ENCODE measurements around the gene ANGPTL4.
"Not testable (repeated sequence)": the region's sequence is repeated elsewhere in the genome, so short reads cannot be mapped to it uniquely, and the experiment has no call there.

The ANGPTL4 gene, protein sequence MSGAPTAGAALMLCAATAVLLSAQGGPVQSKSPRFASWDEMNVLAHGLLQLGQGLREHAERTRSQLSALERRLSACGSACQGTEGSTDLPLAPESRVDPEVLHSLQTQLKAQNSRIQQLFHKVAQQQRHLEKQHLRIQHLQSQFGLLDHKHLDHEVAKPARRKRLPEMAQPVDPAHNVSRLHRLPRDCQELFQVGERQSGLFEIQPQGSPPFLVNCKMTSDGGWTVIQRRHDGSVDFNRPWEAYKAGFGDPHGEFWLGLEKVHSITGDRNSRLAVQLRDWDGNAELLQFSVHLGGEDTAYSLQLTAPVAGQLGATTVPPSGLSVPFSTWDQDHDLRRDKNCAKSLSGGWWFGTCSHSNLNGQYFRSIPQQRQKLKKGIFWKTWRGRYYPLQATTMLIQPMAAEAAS

GRCh38 chr19:8363803-8364771, at the start of gene ANGPTL4:
Gene ANGPTL4 (plus strand): TSS chr19:8364155. CDS start chr19:8364322, 167 bp downstream.
- in situ Hi-C loops (cut with MboI; ENCODE audit: low sequenced_read_pairs): no loop called here

GRCh38 chr19:8314981-8315640, 48.8 kb upstream of the ANGPTL4 start:
- in situ Hi-C loops (cut with MboI; ENCODE audit: low sequenced_read_pairs): not testable (repeated sequence)

DNA sequence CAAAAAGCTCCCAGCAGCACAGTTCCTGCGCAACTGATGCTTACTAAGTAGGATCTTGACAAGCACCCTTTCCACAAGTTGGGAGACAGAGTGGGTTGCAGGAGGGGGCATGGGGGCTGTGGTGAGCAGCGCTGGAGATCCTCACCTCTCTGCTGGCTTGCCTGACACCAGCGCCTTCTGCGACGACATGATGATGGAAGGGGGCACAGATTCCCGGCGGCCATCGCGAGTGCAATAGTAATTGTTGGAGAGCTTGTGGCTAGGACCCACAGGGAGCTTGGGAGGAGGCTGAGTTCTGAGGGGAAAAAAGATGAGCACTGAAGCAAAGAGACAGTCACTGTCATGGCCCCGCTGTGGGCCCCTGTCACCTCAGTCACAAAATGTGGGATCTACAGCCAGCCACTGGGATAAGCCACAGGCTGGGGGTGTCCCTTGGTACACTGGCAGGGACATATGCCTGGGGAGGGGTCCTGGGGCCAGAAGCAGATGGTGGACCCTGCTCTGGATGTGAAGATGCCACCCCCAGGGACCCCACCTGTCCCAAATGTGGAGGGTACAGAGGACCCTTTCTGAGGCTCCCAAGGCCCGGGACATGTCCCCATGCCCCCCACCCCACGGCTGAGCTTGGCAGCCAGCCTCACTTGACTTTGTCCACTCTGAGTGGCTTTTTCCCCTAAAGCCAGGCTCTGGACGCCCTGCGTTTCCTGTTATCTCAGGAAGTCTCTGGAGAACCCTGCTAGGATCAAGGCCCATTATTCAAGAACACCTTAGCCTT, 47.4 kb upstream of the ANGPTL4 start:
- in situ Hi-C loops (cut with MboI; ENCODE audit: low sequenced_read_pairs): no loop called here

DNA sequence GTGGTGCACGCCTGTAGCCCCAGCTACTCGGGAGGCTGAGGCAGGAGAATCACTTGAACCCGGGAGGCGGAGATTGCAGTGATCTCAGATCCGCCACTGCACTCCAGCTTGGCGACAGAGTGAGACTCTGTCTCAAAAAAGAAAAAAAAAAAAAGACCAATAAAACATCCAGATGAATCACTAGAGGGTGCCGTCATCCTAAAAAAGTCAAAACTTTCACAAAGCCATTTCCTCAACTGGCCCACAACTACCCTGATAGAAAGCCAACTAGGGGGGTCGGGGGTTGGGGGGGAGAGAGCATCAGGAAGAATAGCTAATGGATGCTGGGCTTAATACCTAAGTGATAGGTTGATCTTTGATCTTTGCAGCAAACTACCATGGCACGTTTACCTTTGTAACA, 45.1 kb upstream of the ANGPTL4 start:
- in situ Hi-C loops (cut with MboI; ENCODE audit: low sequenced_read_pairs): not testable (repeated sequence)

- in situ Hi-C loops (cut with MboI; ENCODE audit: low sequenced_read_pairs): no loop called here
Observed at GRCh38 chr19:8319807-8320520, 44.0 kb upstream of the ANGPTL4 start.

- in situ Hi-C loops (cut with MboI; ENCODE audit: low sequenced_read_pairs): no loop called here
Observed at GRCh38 chr19:8320564-8321066, 43.3 kb upstream of the ANGPTL4 start.

- in situ Hi-C loops (cut with MboI; ENCODE audit: low sequenced_read_pairs): no loop called here
Observed at GRCh38 chr19:8321067-8321985, 42.6 kb upstream of the ANGPTL4 start, which contains the start of the genes NDUFA7 and RPS28. Gene NDUFA7 (minus strand): TSS chr19:8321375. CDS start chr19:8321358, 17 bp downstream. Gene RPS28 (plus strand): TSS chr19:8321496. CDS start chr19:8321531, 35 bp downstream.

- in situ Hi-C loops (cut with MboI; ENCODE audit: low sequenced_read_pairs): no loop called here
Observed at GRCh38 chr19:8321986-8322637, 41.8 kb upstream of the ANGPTL4 start.

- in situ Hi-C loops (cut with MboI; ENCODE audit: low sequenced_read_pairs): no loop called here
Observed at GRCh38 chr19:8322638-8322997, 41.3 kb upstream of the ANGPTL4 start.

DNA sequence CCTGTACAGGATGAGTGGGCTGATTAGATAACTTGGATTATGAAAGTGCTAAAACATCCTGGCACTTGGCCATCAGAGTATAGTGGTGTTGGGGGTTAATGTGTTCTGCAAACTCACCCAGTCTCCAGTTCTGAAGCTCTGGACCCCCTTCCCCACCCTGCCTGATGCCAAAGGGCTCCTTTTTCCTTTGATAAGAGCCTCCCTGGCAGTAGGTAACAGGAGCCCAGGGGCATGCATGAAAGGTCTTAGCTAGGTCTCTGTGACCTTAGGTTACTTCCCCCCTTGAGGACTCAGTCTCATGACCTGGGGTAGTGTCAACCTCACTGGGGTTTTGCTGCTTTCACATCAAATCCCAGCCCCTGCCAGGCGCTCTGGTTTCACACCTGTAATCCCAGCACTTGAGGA, 40.2 kb upstream of the ANGPTL4 start:
- in situ Hi-C loops (cut with MboI; ENCODE audit: low sequenced_read_pairs): no loop called here

GRCh38 chr19:8324186-8325050, 39.5 kb upstream of the ANGPTL4 start:
- in situ Hi-C loops (cut with MboI; ENCODE audit: low sequenced_read_pairs): no loop called here

GRCh38 chr19:8325454-8325853, 38.5 kb upstream of the ANGPTL4 start:
- in situ Hi-C loops (cut with MboI; ENCODE audit: low sequenced_read_pairs): no loop called here

GRCh38 chr19:8329996-8330395, 34.0 kb upstream of the ANGPTL4 start:
- in situ Hi-C loops (cut with MboI; ENCODE audit: low sequenced_read_pairs): no loop called here

- in situ Hi-C loops (cut with MboI; ENCODE audit: low sequenced_read_pairs): no loop called here
Observed at GRCh38 chr19:8331263-8331845, 32.6 kb upstream of the ANGPTL4 start.

DNA sequence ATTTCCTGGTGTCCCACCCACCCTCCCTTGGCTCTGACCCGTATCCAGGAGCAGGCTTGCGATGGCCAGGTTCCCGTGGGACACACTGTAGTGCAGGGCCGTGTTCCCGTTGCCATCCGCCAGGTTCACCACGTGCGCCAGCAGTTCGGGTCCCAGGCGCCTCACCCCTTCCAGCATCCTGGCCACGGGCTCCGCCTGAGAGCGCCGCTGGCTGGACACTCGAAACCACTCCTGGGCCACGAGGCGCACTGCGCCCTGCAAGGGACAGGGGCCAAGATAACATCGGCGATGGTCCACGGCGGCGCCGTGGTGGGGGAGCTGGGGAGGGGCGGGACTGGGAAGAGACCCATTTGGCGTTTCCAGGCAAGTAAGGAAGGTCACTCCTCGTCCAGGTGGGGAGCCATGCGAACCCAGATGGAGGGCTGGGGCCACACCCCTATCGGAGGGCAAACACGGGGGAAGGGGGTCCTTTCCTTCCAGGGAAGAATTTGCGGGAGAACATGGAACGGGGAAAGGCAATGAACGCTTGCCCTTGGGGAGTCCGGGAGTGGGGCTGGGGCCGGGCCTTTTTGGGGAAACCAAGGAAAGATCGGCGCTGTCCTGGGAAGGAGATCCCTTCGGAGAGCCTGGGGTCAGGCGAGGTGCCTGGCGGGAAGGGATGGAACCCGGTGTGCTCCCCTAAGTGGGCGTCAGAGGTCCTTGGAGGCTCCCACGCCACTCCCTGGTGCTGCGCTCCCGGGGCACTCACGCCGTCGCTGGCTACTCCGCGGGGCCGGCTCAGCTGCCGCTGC, 30.8 kb upstream of the ANGPTL4 start:
- in situ Hi-C loops (cut with MboI; ENCODE audit: low sequenced_read_pairs): no loop called here
